ENCODE results near the gene H2BW2. TPM values are rescaled to one million over a fixed set of nuclear protein-coding genes. Genes with fewer than 3 reads are reported as not detected.

H2BW2 gene
- total RNA-seq, 1 donor from 2014 or later, result not detected

Other genes starting within 250 kb of the H2BW2 start
- 4.8 TPM for gene RAB9B, start 207.7 kb upstream of the H2BW2 start, total RNA-seq
- 5.3 TPM for gene TMSB15B, start 77.3 kb upstream of the H2BW2 start, total RNA-seq
- not detected for gene H2BW1, start 26.2 kb upstream of the H2BW2 start, total RNA-seq
- gene TMSB15C, start 36.3 kb downstream of the H2BW2 start, total RNA-seq, result 7.6 TPM
- 0.79 TPM for gene ZCCHC18, start 72.6 kb downstream of the H2BW2 start, total RNA-seq
- gene SLC25A53, start 117.1 kb downstream of the H2BW2 start, total RNA-seq, result 12.7 TPM
- gene FAM199X, start 126.5 kb downstream of the H2BW2 start, total RNA-seq, result 18.2 TPM
- not detected for gene ESX1, start 215.0 kb downstream of the H2BW2 start, total RNA-seq